GM19025 (cell line): ENCODE data around the gene SETMAR.

Source experiments
- ATAC-seq: cut with Tn5 transposase; IDR thresholded peaks from one replicate; pipeline ENCODE4 v1.9.1; 2021; ENCODE audit warnings: mild to moderate bottlenecking, low read depth, moderate library complexity; ENCODE audit not compliant: unreplicated experiment

Gene SETMAR

GRCh38 chr3:4343258-4343657, 40.1 kb downstream of the SETMAR start:
- ATAC-seq: no peak

GRCh38 chr3:4350789-4351163, 47.6 kb downstream of the SETMAR start:
- peak; percentile 53 for ATAC-seq

- ATAC-seq: peak; percentile 16
Observed at GRCh38 chr3:4351164-4351855, 48.1 kb downstream of the SETMAR start.

GRCh38 chr3:4351872-4352271, 48.7 kb downstream of the SETMAR start:
- ATAC-seq: no peak

- no peak for ATAC-seq
Observed at GRCh38 chr3:4355401-4356219, 52.4 kb downstream of the SETMAR start.

GRCh38 chr3:4356220-4356540, 53.0 kb downstream of the SETMAR start:
- no peak for ATAC-seq

GRCh38 chr3:4356546-4357410, 53.6 kb downstream of the SETMAR start:
- no peak for ATAC-seq

- ATAC-seq: no peak
Observed at GRCh38 chr3:4358273-4358672, 55.1 kb downstream of the SETMAR start.

GRCh38 chr3:4359805-4360502, 56.8 kb downstream of the SETMAR start:
- ATAC-seq: no peak

- no peak for ATAC-seq
Observed at GRCh38 chr3:4360817-4361216, 57.6 kb downstream of the SETMAR start.

GRCh38 chr3:4362523-4362922, 59.4 kb downstream of the SETMAR start:
- ATAC-seq: no peak
